GM06990 (cell line): ENCODE data around the gene NDRG4.

Source experiments
- DNase-seq: peaks from one replicate; pipeline ENCODE4 v3.0.0-alpha.2; 2011; ENCODE audit not compliant: insufficient read length; ENCODE audit errors: extremely low read depth
- H3K27me3 ChIP-seq: replicated peaks from 2 replicates; pipeline ENCODE4 v1.6.0; 2011; ENCODE audit warnings: low read length; ENCODE audit not compliant: control insufficient read depth, insufficient read depth
- H3K36me3 ChIP-seq: 2 replicates; pipeline ENCODE4 v1.5.1; 2011; ENCODE audit warnings: low read length; ENCODE audit not compliant: control insufficient read depth, insufficient read depth
- H3K4me3 ChIP-seq: replicated peaks from 2 replicates; pipeline ENCODE4 v1.5.1; 2011; ENCODE audit warnings: low read depth, mild to moderate bottlenecking, control low read depth, low read length
- TF ChIP-seq, protein P1 (sequence below): IDR thresholded peaks from 2 replicates; pipeline ENCODE4 v1.5.1; 2011; ENCODE audit warnings: low read length, control low read depth, mild to moderate bottlenecking, inconsistent platforms; ENCODE audit not compliant: insufficient read depth, poor library complexity, severe bottlenecking

NDRG4 gene

DNA sequence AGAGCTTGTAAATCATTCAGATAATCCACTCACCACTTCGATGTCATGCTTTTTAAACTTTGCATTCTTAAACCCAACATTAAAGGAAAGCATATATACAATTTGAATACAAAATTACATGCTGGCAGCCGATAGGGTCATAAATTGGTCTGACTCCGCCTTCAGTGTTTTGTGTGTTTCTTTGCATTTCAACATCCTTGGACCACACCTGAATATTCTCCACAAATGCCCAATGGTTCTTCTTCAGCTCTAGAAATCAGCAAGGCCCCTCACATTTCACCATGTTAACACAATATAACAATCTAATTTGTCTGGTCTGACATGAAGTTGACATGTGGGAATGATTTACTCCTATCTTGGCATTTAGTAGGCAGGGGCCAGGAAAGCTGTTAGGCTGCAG is 32.5 kb downstream of the NDRG4 start:
- no peaks in the 10 kb centered on the region for H3K27me3 ChIP-seq
- DNase-seq = no peak
- TF ChIP-seq, protein P1, sequence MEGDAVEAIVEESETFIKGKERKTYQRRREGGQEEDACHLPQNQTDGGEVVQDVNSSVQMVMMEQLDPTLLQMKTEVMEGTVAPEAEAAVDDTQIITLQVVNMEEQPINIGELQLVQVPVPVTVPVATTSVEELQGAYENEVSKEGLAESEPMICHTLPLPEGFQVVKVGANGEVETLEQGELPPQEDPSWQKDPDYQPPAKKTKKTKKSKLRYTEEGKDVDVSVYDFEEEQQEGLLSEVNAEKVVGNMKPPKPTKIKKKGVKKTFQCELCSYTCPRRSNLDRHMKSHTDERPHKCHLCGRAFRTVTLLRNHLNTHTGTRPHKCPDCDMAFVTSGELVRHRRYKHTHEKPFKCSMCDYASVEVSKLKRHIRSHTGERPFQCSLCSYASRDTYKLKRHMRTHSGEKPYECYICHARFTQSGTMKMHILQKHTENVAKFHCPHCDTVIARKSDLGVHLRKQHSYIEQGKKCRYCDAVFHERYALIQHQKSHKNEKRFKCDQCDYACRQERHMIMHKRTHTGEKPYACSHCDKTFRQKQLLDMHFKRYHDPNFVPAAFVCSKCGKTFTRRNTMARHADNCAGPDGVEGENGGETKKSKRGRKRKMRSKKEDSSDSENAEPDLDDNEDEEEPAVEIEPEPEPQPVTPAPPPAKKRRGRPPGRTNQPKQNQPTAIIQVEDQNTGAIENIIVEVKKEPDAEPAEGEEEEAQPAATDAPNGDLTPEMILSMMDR = no peak
- no peak overlapping the region for H3K4me3 ChIP-seq
- H3K36me3 ChIP-seq = peaks cover 27% of the 10 kb centered on the region

DNA sequence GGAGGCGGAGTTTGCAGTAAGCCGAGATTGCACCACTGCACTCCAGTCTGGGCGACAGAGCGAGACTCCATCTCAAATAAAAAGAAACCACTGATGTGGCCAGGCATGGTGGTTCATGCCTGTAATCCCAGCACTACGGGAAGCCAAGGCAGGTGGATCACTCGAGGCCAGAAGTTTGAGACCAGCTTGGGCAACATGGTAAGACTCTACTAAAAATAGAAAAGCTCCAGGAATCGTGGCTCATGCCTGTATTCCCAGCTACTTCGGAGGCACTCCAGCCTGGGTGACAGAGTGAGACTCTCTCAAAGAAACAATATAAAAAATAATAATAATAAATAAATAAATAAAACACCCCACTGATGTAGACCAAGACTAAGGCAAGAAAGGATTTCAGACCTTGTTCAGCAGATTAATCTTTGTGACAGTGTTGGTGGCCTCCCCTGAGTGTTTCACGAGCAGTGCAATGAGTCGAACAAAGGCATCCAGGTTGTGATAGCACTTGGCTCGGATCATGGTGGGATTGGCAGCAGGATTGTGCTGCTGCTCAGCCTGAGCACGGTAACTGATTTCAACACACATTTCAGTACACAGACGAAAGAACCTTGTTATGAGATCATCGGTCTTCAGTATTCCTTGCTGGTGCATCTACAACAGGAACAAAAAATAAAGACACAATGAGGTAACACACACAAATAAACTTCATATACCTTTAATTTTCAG is 34.0 kb downstream of the NDRG4 start:
- TF ChIP-seq, protein P1 = no peak
- H3K4me3 ChIP-seq = no peak overlapping the region
- H3K36me3 ChIP-seq = peaks cover 32% of the 10 kb centered on the region
- no peak for DNase-seq
- H3K27me3 ChIP-seq = no peaks in the 10 kb centered on the region

DNA sequence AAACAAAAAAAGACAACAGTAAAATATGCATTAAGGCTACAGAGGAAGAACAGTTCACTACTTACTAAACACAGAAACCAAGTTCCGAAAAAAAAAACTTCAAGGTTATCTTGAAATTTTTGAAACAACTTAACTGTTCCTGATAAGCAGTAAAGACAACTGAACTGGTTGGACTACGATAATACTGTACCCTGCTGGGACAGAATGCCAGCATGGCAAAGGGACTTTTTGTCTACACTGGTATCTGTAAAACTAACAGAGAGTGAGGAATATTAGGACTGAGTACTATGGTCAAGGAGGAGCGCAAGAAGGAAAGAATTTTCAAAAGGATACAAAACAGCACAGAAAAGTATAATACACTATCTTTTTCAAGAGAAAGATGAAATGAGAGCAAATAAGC is 35.2 kb downstream of the NDRG4 start:
- H3K36me3 ChIP-seq = peaks cover 36% of the 10 kb centered on the region
- TF ChIP-seq, protein P1 = no peak
- no peak overlapping the region for H3K4me3 ChIP-seq

DNA sequence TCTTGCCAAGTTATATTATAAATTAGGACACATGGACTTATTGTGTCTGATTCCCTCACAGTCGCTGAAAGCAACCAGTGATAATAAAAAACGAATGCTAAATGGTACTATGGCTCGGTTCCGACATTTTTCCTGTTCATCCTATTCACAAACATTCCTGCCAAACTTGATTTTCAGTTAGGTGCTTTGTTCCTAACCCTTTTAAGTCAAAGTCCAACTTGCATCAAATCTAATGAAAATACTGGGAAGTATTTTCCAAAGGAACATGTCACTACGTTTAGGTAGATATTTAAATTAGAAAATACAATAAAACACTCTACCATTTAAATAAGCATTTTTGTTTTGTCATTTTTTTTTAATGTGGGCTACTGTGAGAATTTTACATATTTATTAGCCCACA is 36.3 kb downstream of the NDRG4 start:
- no peak for DNase-seq
- TF ChIP-seq, protein P1 = no peak
- Histone ChIP-seq H3K4me3 (no peak overlapping the region), H3K36me3 (peaks cover 36% of the 10 kb centered on the region), H3K27me3 (no peaks in the 10 kb centered on the region)

More for the DNA sequence above, 35.2 kb downstream of the NDRG4 start:
- no peak for DNase-seq
- no peaks in the 10 kb centered on the region for H3K27me3 ChIP-seq

DNA sequence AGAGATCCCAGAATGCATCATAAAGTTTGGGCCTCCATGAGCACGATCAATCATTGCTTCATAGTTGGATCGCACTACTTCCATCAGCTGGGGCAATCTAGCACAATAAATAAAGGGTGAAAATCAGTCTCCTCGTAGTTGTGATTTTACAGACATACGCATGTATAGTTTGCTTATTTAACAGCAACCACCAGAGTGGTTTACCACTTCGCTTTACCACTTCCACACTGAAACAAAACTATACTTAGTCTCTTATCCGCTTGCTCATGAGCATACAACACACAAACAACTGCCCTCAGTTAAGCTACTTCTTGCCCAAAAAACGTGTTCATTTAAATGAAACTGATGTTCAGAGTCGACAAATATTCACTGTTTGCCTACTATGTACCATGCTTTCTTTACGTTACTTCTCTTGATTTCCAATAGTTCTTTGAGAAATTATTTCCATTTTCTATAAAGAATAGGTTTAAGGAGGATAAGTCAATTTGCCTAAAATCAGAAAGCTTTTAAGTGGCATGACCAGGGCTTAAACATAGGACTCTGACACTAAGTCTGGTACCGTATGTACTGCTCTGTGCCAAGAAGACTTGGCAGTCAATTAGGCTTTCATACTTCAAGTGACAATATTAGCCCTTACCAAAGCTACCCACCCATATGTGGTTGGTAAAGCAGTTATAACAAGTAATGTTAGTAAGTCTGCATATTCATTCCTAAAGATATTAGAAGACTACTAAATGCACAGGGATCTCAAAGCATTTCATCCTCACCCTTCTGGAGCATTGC is 37.4 kb downstream of the NDRG4 start:
- no peak overlapping the region for H3K4me3 ChIP-seq
- TF ChIP-seq, protein P1 = no peak

More for the DNA sequence above, 37.4 kb downstream of the NDRG4 start:
- H3K36me3 ChIP-seq = peaks cover 34% of the 10 kb centered on the region
- no peaks in the 10 kb centered on the region for H3K27me3 ChIP-seq
- DNase-seq = no peak
